SH-SY5Y (cell line): ENCODE measurements around the gene KIF4A.

Experiments
- GATA2 ChIP-seq: IDR thresholded peaks from 2 replicates; pipeline ENCODE4 v1.6.1; 2011; ENCODE audit warnings: mild to moderate bottlenecking, low read depth, low read length
- GATA3 ChIP-seq: IDR thresholded peaks from 2 replicates; pipeline ENCODE4 v1.6.1; 2011; ENCODE audit warnings: low read depth, mild to moderate bottlenecking, low read length, moderate library complexity

- TF ChIP-seq GATA2 (no peak), GATA3 (no peak)
These were observed 69.6 kb downstream of the KIF4A start for GRCh38 chrX:70359458-70359857.
